Stromal cell of bone marrow (primary cell): Measurements from ENCODE around the gene AOC1.
"Not testable (repeated sequence)": the region's sequence is repeated elsewhere in the genome, so short reads cannot be mapped to it uniquely, and the experiment has no call there.

Experiments used
- DNase-seq: peaks from one replicate; pipeline ENCODE4 v3.0.0-alpha.2; 2012; ENCODE audit warnings: low read depth

Gene AOC1

GRCh38 chr7:150897502-150898474 is 45.5 kb downstream of the AOC1 start:
- no peak for DNase-seq

GRCh38 chr7:150898475-150899011 is 46.2 kb downstream of the AOC1 start:
- DNase-seq, result peak; percentile 31

GRCh38 chr7:150900675-150901074 is 48.4 kb downstream of the AOC1 start:
- DNase-seq, result no peak

GRCh38 chr7:150901160-150902035 is 49.1 kb downstream of the AOC1 start:
- DNase-seq, result no peak

GRCh38 chr7:150902078-150903033 is 50.0 kb downstream of the AOC1 start:
- DNase-seq, result no peak

- DNase-seq, result peak; percentile 27
These were observed 51.3 kb downstream of the AOC1 start for GRCh38 chr7:150903606-150904005.

GRCh38 chr7:150904011-150904909 is 51.9 kb downstream of the AOC1 start:
- DNase-seq, result no peak

GRCh38 chr7:150908173-150908572 is 55.9 kb downstream of the AOC1 start:
- DNase-seq, result no peak

- DNase-seq, result no peak
These were observed 57.1 kb downstream of the AOC1 start for GRCh38 chr7:150909200-150909995.

GRCh38 chr7:150910305-150910995 is 58.1 kb downstream of the AOC1 start:
- not testable (repeated sequence) for DNase-seq

GRCh38 chr7:150910996-150911422 is 58.7 kb downstream of the AOC1 start:
- no peak for DNase-seq
